Astrocyte (in vitro differentiated cells and primary cell): ENCODE data around the gene ARHGAP20. TPM values are rescaled to one million over a fixed set of nuclear protein-coding genes. Genes with fewer than 3 reads are reported as not detected.

Experiments used
- DNase-seq: peaks from one replicate; pipeline ENCODE4 v3.0.0-alpha.2; 2010; ENCODE audit warnings: low read depth
- FAIRE-seq: peaks from 2 replicates; lab custom pipeline; 2011; peaks lifted over from hg19 to GRCh38; lab: Jason Lieb, UNC
- H2AFZ ChIP-seq: 2 replicates; pipeline ENCODE4 v1.6.0; 2012; ENCODE audit warnings: low read depth, low read length, inconsistent platforms
- H3K27ac ChIP-seq: 2 replicates; pipeline ENCODE4 v1.5.1; 2011; ENCODE audit warnings: low read depth, low read length, inconsistent platforms
- H3K27me3 ChIP-seq: 2 replicates; pipeline ENCODE4 v1.6.0; 2011; ENCODE audit warnings: low read length, inconsistent platforms; ENCODE audit not compliant: insufficient read depth
- H3K36me3 ChIP-seq: 2 replicates; pipeline ENCODE4 v1.5.1; 2011; ENCODE audit warnings: low read length, inconsistent platforms; ENCODE audit not compliant: insufficient read depth
- H3K4me1 ChIP-seq: 2 replicates; pipeline ENCODE4 v1.5.1; 2011; ENCODE audit warnings: low read length, inconsistent platforms; ENCODE audit not compliant: insufficient read depth
- H3K4me2 ChIP-seq: 2 replicates; pipeline ENCODE4 v1.6.0; 2012; ENCODE audit warnings: low read length, inconsistent platforms
- H3K4me3 ChIP-seq: 2 replicates; pipeline ENCODE4 v1.5.1; 2011; ENCODE audit warnings: low read depth, mild to moderate bottlenecking, low read length, inconsistent platforms; ENCODE audit not compliant: insufficient read depth
- H3K79me2 ChIP-seq: 2 replicates; pipeline ENCODE4 v1.6.0; 2012; ENCODE audit warnings: mild to moderate bottlenecking, low read length, inconsistent platforms; ENCODE audit not compliant: insufficient read depth
- H3K9ac ChIP-seq: 2 replicates; pipeline ENCODE4 v1.6.0; 2012; ENCODE audit warnings: mild to moderate bottlenecking, low read length, inconsistent platforms
- H3K9me3 ChIP-seq: 2 replicates; pipeline ENCODE4 v1.5.1; 2012; ENCODE audit warnings: low read depth, mild to moderate bottlenecking, low read length, inconsistent platforms; ENCODE audit not compliant: insufficient read depth
- H4K20me1 ChIP-seq: 2 replicates; pipeline ENCODE4 v1.6.0; 2012; ENCODE audit warnings: low read length, inconsistent platforms; ENCODE audit not compliant: insufficient read depth
- H3K27ac Mint-ChIP-seq: one replicate; pipeline ENCODE4 v1.8.0; 2021; ENCODE audit warnings: mild to moderate bottlenecking, mixed read lengths; ENCODE audit not compliant: unreplicated experiment
- H3K27me3 Mint-ChIP-seq: one replicate; pipeline ENCODE4 v1.8.0; 2021; ENCODE audit warnings: low read depth, mixed read lengths; ENCODE audit not compliant: unreplicated experiment
- H3K36me3 Mint-ChIP-seq: one replicate; pipeline ENCODE4 v1.8.0; 2021; ENCODE audit warnings: low read depth, mixed read lengths; ENCODE audit not compliant: unreplicated experiment
- H3K4me1 Mint-ChIP-seq: one replicate; pipeline ENCODE4 v1.8.0; 2021; ENCODE audit warnings: low read depth, mixed read lengths; ENCODE audit not compliant: unreplicated experiment
- H3K4me3 Mint-ChIP-seq: one replicate; pipeline ENCODE4 v1.8.0; 2021; ENCODE audit warnings: mild to moderate bottlenecking, moderate library complexity, mixed read lengths; ENCODE audit not compliant: unreplicated experiment
- H3K9me3 Mint-ChIP-seq: one replicate; pipeline ENCODE4 v1.8.0; 2021; ENCODE audit warnings: mild to moderate bottlenecking, mixed read lengths; ENCODE audit not compliant: unreplicated experiment
- EZH2 ChIP-seq: IDR thresholded peaks from 2 replicates; pipeline ENCODE4 v1.6.1; 2012; ENCODE audit warnings: mild to moderate bottlenecking, low read length, inconsistent platforms; ENCODE audit not compliant: insufficient read depth
- total RNA-seq: library from RNA; stranded (reverse); gene quantifications from 2 replicates; pipeline ENCODE4 v1.2.1, GENCODE V29; 2021
- TF ChIP-seq, protein P1 (sequence below): IDR thresholded peaks from 2 replicates; pipeline ENCODE4 v1.5.1; 2011; ENCODE audit warnings: low read depth, mild to moderate bottlenecking, inconsistent platforms, low read length, moderate library complexity; ENCODE audit not compliant: insufficient read depth

Gene ARHGAP20
- total RNA-seq, 1 donor from 2014 or later: 0.11 TPM

DNA sequence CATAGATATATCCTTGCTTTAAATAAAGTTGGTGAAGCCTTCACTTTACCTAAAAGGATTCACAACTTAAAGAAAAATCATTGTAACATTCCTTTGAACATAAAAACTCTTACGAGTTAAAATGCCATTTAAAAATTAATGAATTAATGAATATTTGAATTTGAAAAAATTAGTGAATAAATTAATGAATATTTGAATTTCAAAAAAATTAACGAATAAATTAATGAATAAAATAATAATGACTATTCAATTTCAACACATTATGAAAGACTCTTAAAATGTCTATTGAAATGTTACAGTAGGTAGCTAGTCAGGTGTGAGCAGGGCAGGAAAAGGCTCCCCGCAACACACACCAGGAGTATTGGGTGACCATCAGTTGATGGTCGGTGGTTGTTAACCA, 22.9 kb downstream of the ARHGAP20 start:
- no peak overlapping the region for H3K27ac Mint-ChIP-seq
- H3K9ac ChIP-seq: no peak overlapping the region
- no peak overlapping the region for H3K4me3 Mint-ChIP-seq
- DNase-seq (no peak), FAIRE-seq (no peak)
- no peak overlapping the region for H2AFZ ChIP-seq
- no peak overlapping the region for H3K4me3 ChIP-seq
- no peaks in the 10 kb centered on the region for H3K9me3 Mint-ChIP-seq
- H3K27me3 Mint-ChIP-seq: peaks cover 5% of the 10 kb centered on the region
- H3K36me3 ChIP-seq: no peaks in the 10 kb centered on the region
- H3K4me2 ChIP-seq: no peak overlapping the region
- no peaks in the 10 kb centered on the region for H3K79me2 ChIP-seq
- TF ChIP-seq, protein P1, sequence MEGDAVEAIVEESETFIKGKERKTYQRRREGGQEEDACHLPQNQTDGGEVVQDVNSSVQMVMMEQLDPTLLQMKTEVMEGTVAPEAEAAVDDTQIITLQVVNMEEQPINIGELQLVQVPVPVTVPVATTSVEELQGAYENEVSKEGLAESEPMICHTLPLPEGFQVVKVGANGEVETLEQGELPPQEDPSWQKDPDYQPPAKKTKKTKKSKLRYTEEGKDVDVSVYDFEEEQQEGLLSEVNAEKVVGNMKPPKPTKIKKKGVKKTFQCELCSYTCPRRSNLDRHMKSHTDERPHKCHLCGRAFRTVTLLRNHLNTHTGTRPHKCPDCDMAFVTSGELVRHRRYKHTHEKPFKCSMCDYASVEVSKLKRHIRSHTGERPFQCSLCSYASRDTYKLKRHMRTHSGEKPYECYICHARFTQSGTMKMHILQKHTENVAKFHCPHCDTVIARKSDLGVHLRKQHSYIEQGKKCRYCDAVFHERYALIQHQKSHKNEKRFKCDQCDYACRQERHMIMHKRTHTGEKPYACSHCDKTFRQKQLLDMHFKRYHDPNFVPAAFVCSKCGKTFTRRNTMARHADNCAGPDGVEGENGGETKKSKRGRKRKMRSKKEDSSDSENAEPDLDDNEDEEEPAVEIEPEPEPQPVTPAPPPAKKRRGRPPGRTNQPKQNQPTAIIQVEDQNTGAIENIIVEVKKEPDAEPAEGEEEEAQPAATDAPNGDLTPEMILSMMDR: no peak
- TF ChIP-seq EZH2: no peak
- H3K9me3 ChIP-seq: no peaks in the 10 kb centered on the region
- no peaks in the 10 kb centered on the region for H3K4me1 ChIP-seq
- no peak overlapping the region for H3K27ac ChIP-seq
- no peaks in the 10 kb centered on the region for H3K4me1 Mint-ChIP-seq
- no peaks in the 10 kb centered on the region for H3K27me3 ChIP-seq
- no peaks in the 10 kb centered on the region for H3K36me3 Mint-ChIP-seq
- H4K20me1 ChIP-seq: no peaks in the 10 kb centered on the region

DNA sequence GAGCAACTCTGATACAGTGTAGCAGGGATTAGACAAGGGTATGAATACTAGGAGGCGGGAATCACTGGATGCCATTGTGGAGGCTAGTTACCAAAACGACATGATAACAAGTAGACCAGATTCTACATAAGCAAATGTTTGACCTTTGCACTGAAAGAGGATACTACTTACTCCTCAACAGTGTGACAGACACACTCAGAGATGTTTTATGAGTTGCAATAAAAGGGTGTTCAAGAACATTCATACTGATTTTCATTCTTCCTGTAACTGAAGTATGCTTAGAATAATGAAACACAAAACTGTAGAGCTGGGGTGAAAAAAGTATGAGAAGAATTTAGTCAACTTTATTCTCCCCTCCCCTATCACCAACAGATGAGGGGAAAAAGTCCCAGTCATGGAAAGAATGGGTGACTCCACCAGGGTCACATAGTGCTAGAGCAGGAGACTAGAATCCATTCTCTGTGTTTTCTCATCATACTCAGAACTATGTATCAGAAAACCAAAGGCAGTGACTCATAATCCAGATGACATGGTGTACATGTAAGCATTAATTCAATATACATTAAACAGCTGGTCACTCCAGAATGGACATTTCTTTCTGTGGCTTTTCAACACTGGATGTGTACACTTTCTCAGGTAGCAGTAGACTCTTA, 32.8 kb downstream of the ARHGAP20 start:
- Histone ChIP-seq H3K79me2 (no peaks in the 10 kb centered on the region), H3K27ac (no peak overlapping the region), H3K9me3 (no peaks in the 10 kb centered on the region), H3K4me2 (no peak overlapping the region), H3K4me3 (no peak overlapping the region), H3K9ac (no peak overlapping the region), H3K27me3 (no peaks in the 10 kb centered on the region), H4K20me1 (no peaks in the 10 kb centered on the region), H3K4me1 (no peaks in the 10 kb centered on the region), H3K36me3 (no peaks in the 10 kb centered on the region), H2AFZ (no peak overlapping the region)
- H3K36me3 Mint-ChIP-seq: no peaks in the 10 kb centered on the region
- no peaks in the 10 kb centered on the region for H3K9me3 Mint-ChIP-seq
- H3K27me3 Mint-ChIP-seq: no peaks in the 10 kb centered on the region
- TF ChIP-seq, protein P1: no peak
- no peak for TF ChIP-seq EZH2
- H3K4me3 Mint-ChIP-seq: no peak overlapping the region
- no peak overlapping the region for H3K27ac Mint-ChIP-seq
- DNase-seq (peak; percentile 19), FAIRE-seq (no peak)
- H3K4me1 Mint-ChIP-seq: peaks cover 5% of the 10 kb centered on the region

DNA sequence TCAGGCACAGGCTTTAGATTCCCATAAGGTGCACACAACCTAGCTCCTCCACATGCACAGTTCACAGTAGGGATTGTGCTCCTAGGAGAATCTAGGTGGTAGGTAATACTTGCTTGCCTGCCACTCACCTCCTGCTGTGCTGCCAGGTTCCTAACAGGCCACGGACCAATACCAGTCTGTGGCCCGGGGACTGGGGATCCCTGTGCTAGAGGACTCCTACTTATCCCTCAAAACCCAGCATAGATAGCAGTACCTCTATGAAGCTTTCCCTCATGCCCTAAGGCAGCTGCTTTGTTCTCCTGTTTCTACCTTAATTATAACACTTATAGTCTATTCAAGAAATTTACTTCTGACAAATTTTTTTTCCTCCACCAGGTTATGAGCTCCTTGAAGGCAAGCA, 36.7 kb downstream of the ARHGAP20 start:
- H3K9ac ChIP-seq: no peak overlapping the region
- no peak overlapping the region for H3K4me2 ChIP-seq
- no peaks in the 10 kb centered on the region for H3K79me2 ChIP-seq
- peaks cover 10% of the 10 kb centered on the region for H3K4me1 Mint-ChIP-seq
- no peaks in the 10 kb centered on the region for H3K27me3 ChIP-seq
- H4K20me1 ChIP-seq: no peaks in the 10 kb centered on the region
- no peak overlapping the region for H3K27ac Mint-ChIP-seq
- no peaks in the 10 kb centered on the region for H3K36me3 ChIP-seq
- no peak for TF ChIP-seq EZH2
- TF ChIP-seq, protein P1: no peak
- no peaks in the 10 kb centered on the region for H3K9me3 ChIP-seq
- no peaks in the 10 kb centered on the region for H3K4me1 ChIP-seq
- no peak for DNase-seq
- H3K4me3 Mint-ChIP-seq: no peak overlapping the region
- no peak overlapping the region for H3K4me3 ChIP-seq
- H3K36me3 Mint-ChIP-seq: no peaks in the 10 kb centered on the region
- no peak overlapping the region for H3K27ac ChIP-seq
- H3K27me3 Mint-ChIP-seq: no peaks in the 10 kb centered on the region
- no peak overlapping the region for H2AFZ ChIP-seq
- no peaks in the 10 kb centered on the region for H3K9me3 Mint-ChIP-seq
- no peak for FAIRE-seq
